Activated T-cell treated with anti-CD3 and anti-CD28 coated beads, Interleukin-2, amount 50 U/mL, for 48 hours (primary cell): Measurements from ENCODE around the gene SRGAP3.
"Not testable (repeated sequence)": the region's sequence is repeated elsewhere in the genome, so short reads cannot be mapped to it uniquely, and the experiment has no call there.

Source experiments
- DNase-seq, 2 experiments: peaks; one replicate each; pipeline ENCODE4 v3.0.0-alpha.2; 2020

The SRGAP3 gene

GRCh38 chr3:9249273-9250192, at the start of gene SRGAP3:
Gene SRGAP3, minus strand, starts transcription at chr3:9249646. Its CDS starts 695 bp downstream, at chr3:9248951.
- DNase-seq, result peak; percentile 80 to 82

GRCh38 chr3:9298236-9298635, 48.8 kb upstream of the SRGAP3 start:
- no peak for DNase-seq

- DNase-seq, result no peak
Measured at GRCh38 chr3:9296241-9296640, 46.8 kb upstream of the SRGAP3 start.

- DNase-seq, result no peak
Measured at GRCh38 chr3:9295007-9295406, 45.6 kb upstream of the SRGAP3 start.

- DNase-seq, result not testable (repeated sequence)
Measured at GRCh38 chr3:9293953-9294352, 44.5 kb upstream of the SRGAP3 start.

- DNase-seq, result no peak
Measured at GRCh38 chr3:9293076-9293475, 43.6 kb upstream of the SRGAP3 start.

GRCh38 chr3:9292516-9292915, 43.1 kb upstream of the SRGAP3 start:
- no peak for DNase-seq

GRCh38 chr3:9291821-9292410, 42.5 kb upstream of the SRGAP3 start:
- DNase-seq, result no peak

- DNase-seq, result no peak
Measured at GRCh38 chr3:9290566-9290965, 41.1 kb upstream of the SRGAP3 start.

- DNase-seq, result not testable (repeated sequence)
Measured at GRCh38 chr3:9281533-9281932, 32.1 kb upstream of the SRGAP3 start.

- no peak for DNase-seq
Measured at GRCh38 chr3:9280451-9281219, 31.2 kb upstream of the SRGAP3 start.

GRCh38 chr3:9279966-9280365, 30.5 kb upstream of the SRGAP3 start:
- DNase-seq, result no peak

- no peak for DNase-seq
Measured at GRCh38 chr3:9278498-9278897, 29.1 kb upstream of the SRGAP3 start.

- no peak for DNase-seq
Measured at GRCh38 chr3:9278085-9278484, 28.6 kb upstream of the SRGAP3 start.

- DNase-seq, result no peak
Measured at GRCh38 chr3:9276761-9277370, 27.4 kb upstream of the SRGAP3 start.

- no peak for DNase-seq
Measured at GRCh38 chr3:9271903-9272302, 22.5 kb upstream of the SRGAP3 start.

GRCh38 chr3:9270704-9271103, 21.3 kb upstream of the SRGAP3 start:
- no peak for DNase-seq

- DNase-seq, result no peak
Measured at GRCh38 chr3:9266716-9267115, 17.3 kb upstream of the SRGAP3 start.

- no peak for DNase-seq
Measured at GRCh38 chr3:9260305-9260704, 10.9 kb upstream of the SRGAP3 start.

GRCh38 chr3:9257092-9257491, 7.6 kb upstream of the SRGAP3 start:
- DNase-seq, result no peak

GRCh38 chr3:9255976-9256375, 6.5 kb upstream of the SRGAP3 start:
- DNase-seq, result no peak

GRCh38 chr3:9254764-9255163, 5.3 kb upstream of the SRGAP3 start:
- DNase-seq, result no peak

GRCh38 chr3:9253327-9253726, 3.9 kb upstream of the SRGAP3 start:
- DNase-seq, result no peak
